ENCODE measurements around the gene TRIM54. TPM values are rescaled to one million over a fixed set of nuclear protein-coding genes. Genes with fewer than 3 reads are reported as not detected.

Gene TRIM54
- total and polyA plus RNA-seq, 2 of the 8 experiments (the other 6 are each of a cell fraction or from before 2014, with no cell fraction given): 3.9 to 5.8 TPM

DNA sequence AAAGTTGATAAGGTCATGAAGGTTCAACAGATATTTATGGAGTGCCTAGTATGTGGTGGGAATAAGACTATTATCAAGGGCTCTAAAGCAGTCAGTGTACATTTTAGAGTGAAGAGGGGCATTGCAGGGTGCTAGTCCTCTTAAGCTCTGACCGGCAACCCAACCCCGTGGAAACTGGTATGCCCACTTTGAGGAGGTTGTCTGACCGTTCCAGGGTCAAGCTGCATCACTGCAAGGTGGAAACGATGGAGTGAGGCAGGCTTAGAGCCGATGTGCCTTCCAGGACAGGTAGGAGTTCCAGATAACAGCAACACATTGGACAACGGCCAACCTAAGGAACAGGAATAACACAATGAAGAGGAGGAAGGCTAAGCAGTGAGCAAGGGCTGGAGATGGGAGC lies 27.4 kb downstream of the TRIM54 start:
- Histone ChIP-seq H2BK5ac (ENCODE audit: low read depth, low read length) (no peak overlapping the region), H3K4me3 (ENCODE audit: extremely low read depth in 1 of 4, insufficient read depth in 2 of 4, low read depth in 3 of 4, low read length in 4 of 4) (no peak overlapping the region), H2BK15ac (ENCODE audit: low read length) (no peak overlapping the region), H2AK5ac (ENCODE audit: low read depth, low read length) (no peak overlapping the region), H3K9ac (replicated peaks in 1 of 4; ENCODE audit: extremely low read depth in 1 of 4, low read depth in 3 of 4, low read length in 3 of 4) (no peak overlapping the region), H3K23ac (ENCODE audit: insufficient read length) (no peak overlapping the region), H3K79me1 (ENCODE audit: low read depth, low read length) (no peaks in the 10 kb centered on the region), H2AFZ (ENCODE audit: low read length) (no peak overlapping the region), H3K9me3 (ENCODE audit: insufficient read depth in 2 of 2, low read depth in 1 of 2, low read length in 1 of 2) (no peaks in the 10 kb centered on the region; a peak in 1 of 4 replicates), H2BK120ac (replicated peaks; ENCODE audit: low read depth, low read length) (no peak overlapping the region), H3K27ac (ENCODE audit: low read depth, low read length) (no peak overlapping the region), H3K27me3 (replicated peaks in 1 of 4; ENCODE audit: control insufficient read depth in 3 of 4, extremely low read depth in 1 of 4, insufficient read depth in 3 of 4, low read length in 3 of 4) (peaks cover 29 to 41% (median 39%) of the 10 kb centered on the region in 4 experiments), H3K14ac (ENCODE audit: insufficient read length) (no peak overlapping the region), H3K4me2 (ENCODE audit: insufficient read depth in 1 of 2, low read depth in 2 of 2, low read length in 2 of 2) (no peak overlapping the region), H4K91ac (replicated peaks; ENCODE audit: insufficient read length, low read length) (no peak overlapping the region), H4K8ac (ENCODE audit: extremely low read depth, insufficient read depth, low read length) (no peak overlapping the region), H3K4ac (replicated peaks; ENCODE audit: insufficient read length, low read depth, low read length) (no peak overlapping the region), H3K18ac (ENCODE audit: extremely low read depth, low read length) (no peak overlapping the region), H3K4me1 (replicated peaks in 1 of 4; ENCODE audit: control insufficient read depth in 3 of 4, insufficient read depth in 4 of 4, low read length in 3 of 4) (peaks cover 0 to 26% (median 14%) of the 10 kb centered on the region in 4 experiments; a peak in 5 of 7 replicates), H3K56ac (replicated peaks; ENCODE audit: insufficient read length, low read depth, low read length) (no peak overlapping the region), H3K36me3 (ENCODE audit: control insufficient read depth in 2 of 4, insufficient read depth in 4 of 4, low read length in 3 of 4) (peaks cover 0 to 4% (median 0%) of the 10 kb centered on the region in 4 experiments; a peak in 1 of 8 replicates), H2BK12ac (ENCODE audit: low read depth, low read length) (no peak overlapping the region), H2BK20ac (ENCODE audit: low read length) (no peak overlapping the region), H4K5ac (ENCODE audit: insufficient read length, low read depth, low read length) (no peak overlapping the region), H3K23me2 (ENCODE audit: low read depth, low read length) (peaks cover 10% of the 10 kb centered on the region; the same call in 1 of the 2 replicates), H3K79me2 (ENCODE audit: control insufficient read depth in 1 of 2, insufficient read depth in 2 of 2, low read length in 2 of 2) (no peaks in the 10 kb centered on the region), H4K20me1 (replicated peaks in 1 of 2; ENCODE audit: control insufficient read depth in 1 of 2, insufficient read depth in 2 of 2, low read length in 2 of 2) (peaks cover 4 to 11% of the 10 kb centered on the region in 2 experiments)
- FAIRE-seq (no peak), DNase-seq (ENCODE audit: low read depth in 1 of 2, low spot score in 2 of 2) (no peak)
- 93% methylated on average over 6 of the region's 6 CpGs; no CpG with 5 or more reads in 1 of the 2 experiments for WGBS, 2 experiments (ENCODE audit: extremely low coverage in 1 of 2, insufficient coverage in 1 of 2, insufficient read length in 1 of 2, insufficient replicate concordance in 2 of 2, low coverage in 1 of 2, low lambda C conversion rate in 2 of 2, missing lambda C conversion rate in 1 of 2)
- ChIA-PET POLR2A (ENCODE audit: partially characterized antibody) (interaction anchor here (5.1 to 8.8 kb wide), 2 partner anchors 12 to 60 kb away, joined by 46 to 105 read pairs; partner anchors contain the start of gene MPV17), CTCF (ENCODE audit: partially characterized antibody) (interaction anchor here (0.6 to 11.3 kb wide), 5 partner anchors 7 to 58 kb away, joined by 3 to 128 read pairs (median 9); partner anchors contain the start of gene MPV17)
- TF ChIP-seq, protein P1, sequence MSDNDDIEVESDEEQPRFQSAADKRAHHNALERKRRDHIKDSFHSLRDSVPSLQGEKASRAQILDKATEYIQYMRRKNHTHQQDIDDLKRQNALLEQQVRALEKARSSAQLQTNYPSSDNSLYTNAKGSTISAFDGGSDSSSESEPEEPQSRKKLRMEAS (IDR thresholded peaks at IDR 0.05): no peak
- TF ChIP-seq FOSL1 (IDR thresholded peaks at IDR 0.05; ENCODE audit: insufficient read depth, low read depth, low read length) (no peak), POLR2AphosphoS5 (IDR thresholded peaks at IDR 0.05; ENCODE audit: low read depth, low read length) (no peak), KDM1A (IDR thresholded peaks at IDR 0.05; ENCODE audit: borderline replicate concordance, low read length) (no peak)

All from H1 (cell line).